ENCODE data around the gene HOXA7.

Gene HOXA7

DNA sequence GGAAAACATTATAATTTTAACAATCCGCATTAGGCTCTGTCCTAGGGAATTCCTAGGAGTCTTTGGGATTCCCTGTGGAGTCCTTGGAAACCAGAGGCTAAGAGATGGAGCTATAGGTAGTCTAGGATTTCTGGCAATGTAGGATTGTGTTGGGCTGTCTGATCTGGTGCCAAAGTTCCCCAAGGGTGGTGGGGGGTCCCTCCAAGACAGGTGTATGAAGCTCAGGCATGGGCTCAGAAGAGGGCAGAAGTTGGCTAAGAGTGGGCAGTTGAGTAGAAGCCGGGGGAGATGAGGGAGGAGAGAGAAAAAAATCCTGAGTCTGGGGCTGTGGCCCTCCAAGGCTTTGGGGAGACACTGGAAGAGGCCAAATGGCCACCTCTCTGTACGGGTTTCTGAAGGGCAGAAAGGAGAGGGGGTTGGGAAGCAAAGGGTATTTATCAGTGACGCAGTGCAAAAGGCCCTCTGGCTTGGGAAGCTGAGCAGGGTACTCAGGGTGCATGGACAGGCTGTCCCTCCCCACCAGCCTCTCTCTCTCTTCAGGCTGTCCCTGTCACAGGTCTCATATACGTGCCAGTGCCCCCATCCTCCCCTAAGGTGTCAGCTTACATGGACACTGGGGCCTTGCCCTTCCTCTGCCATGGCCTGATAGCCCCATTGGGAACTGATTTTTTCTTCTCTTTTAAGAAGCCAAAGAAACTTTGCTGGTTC lies 9.8 kb downstream of the HOXA7 start:
- no peak for DNase-seq

DNA sequence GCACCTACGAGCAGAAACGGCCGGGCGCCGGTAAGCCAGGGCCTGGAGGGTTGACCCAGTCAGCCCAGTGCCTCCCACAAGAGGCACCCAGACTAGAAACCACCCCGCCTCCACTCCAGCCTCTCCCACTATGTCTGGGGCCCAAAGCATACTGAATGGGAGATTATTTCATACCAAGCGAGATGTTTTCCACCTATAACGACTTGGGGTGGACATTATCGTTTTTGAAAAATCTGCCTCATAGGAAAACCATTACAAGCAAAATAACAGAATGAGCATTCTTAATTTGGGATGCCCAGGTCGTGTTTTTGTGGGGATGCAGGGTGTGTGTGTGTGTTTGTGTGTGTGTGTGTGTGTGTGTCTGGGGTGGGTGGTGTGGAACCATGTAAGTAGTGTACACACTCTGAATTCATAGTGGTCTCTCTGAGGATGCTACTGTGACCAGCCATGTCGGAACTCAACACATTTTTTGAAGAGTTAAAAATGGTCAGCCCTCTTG lies 10.5 kb downstream of the HOXA7 start:
- no peak for DNase-seq

DNA sequence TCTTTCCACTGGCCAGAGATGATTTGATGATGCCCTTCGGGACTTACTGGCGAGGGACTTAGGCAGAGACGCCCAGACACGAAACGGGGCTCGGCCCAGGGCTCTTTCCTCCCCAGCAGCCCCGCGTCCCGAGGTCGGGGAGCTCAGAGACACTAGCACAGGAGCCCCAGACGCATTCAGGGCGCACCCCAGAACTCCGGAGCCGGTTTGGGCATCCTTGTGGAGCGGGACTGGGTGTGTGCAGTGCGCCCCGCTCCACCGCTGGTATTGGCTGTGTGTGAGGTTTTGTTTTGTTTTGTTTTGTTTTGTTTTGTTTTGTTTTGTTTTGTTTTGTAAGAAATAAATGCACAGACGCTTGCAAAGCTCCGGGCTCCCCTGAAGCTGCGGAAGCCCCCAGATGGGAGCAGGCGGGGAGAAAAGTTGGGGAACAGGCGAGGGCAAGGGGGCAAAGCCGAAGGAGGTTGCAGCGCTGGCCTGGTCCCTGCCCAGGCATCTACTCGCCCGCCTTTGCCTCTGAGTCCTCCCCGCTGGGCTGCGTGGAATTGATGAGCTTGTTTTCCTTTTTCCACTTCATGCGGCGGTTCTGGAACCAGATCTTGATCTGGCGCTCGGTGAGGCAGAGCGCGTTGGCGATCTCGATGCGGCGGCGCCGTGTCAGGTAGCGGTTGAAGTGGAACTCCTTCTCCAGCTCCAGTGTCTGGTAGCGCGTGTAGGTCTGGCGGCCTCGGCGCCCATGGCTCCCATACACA lies 11.1 kb downstream of the HOXA7 start:
- DNase-seq: no peak

DNA sequence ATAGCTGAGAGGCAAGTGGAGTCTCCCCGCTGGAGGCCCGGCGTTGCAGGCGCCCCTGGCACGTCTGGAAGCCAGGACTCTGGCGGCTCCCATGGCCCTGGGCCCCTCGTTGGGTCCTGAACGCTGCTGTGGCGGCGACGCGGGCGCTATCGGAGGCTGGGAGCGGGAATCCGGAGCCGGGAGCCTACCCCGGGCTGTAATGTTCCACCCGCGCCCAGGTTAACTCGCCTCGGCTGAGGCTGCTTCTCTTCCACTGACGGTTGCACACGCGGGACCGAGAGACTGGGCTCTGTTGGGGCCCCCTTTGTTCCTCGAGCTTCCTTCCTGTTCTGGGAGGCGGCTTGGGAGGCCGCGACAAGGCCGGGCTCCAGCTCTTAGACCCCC lies 11.7 kb downstream of the HOXA7 start:
- DNase-seq: no peak

DNA sequence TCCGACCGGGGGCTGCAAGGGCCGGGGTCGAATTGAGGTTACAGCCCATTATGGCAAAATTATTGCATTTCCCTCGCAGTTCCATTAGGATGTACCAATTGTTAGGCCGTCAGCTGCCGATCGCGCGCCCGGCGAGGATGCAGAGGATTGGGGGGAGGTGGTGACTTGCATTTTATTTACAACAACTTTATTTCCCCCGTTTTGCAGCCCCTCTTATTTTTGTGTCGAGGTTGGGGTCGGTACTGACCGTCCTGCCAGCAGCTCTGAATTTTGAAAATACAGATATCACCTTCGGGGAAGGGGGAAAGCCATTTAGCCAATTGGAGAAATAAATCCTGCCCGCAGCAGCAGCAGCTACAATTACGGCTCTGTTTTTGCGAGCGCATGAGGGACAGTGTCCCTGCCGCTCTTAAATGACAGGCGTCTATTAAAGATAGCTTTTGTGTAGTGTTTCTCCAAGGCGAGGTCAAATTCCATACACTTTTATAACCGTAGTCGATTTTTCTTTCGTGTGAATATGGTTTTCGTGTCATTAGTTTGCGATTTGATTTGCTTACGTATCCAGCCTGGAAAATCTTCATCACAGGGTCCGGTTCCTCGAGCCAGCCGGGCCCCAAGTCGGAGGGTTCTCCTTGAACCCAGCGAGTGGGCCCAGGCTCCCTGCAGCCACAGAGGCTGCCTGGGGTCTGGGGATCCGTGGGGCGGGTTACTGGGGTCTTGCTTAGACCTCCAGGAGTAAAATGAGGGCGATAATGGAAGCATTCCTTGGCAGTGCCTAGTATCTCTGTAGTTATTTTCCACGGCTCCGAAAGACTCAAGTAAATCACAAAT lies 12.3 kb downstream of the HOXA7 start:
- no peak for DNase-seq

DNA sequence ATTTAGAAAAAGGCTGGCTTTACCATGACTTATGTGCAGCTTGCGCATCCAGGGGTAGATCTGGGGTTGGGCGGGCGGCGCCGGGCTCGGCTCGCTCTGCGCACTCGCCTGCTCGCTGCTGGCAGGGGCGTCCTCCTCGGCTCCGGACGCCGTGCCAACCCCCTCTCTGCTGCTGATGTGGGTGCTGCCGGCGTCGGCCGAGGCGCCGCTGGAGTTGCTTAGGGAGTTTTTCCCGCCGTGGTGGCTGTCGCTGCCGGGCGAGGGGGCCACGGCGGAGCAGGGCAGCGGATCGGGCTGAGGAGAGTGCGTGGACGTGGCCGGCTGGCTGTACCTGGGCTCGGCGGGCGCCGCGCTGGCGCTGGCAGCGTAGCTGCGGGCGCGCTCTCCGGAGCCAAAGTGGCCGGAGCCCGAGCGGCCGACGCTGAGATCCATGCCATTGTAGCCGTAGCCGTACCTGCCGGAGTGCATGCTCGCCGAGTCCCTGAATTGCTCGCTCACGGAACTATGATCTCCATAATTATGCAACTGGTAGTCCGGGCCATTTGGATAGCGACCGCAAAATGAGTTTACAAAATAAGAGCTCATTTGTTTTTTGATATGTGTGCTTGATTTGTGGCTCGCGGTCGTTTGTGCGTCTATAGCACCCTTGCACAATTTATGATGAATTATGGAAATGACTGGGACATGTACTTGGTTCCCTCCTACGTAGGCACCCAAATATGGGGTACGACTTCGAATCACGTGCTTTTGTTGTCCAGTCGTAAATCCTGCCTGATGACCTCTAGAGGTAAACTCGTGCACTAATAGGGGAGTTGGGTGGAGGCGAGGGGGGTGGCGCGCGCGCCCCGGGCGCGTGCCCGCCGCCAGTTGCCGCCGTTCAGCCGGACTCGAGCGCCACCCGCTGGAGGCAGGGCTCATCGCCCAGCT lies 13.2 kb downstream of the HOXA7 start, which contains the start of gene HOXA5:
Gene HOXA5, minus strand, starts transcription at position 659 of the 927 bp plus-strand sequence. Its CDS starts 74 bp downstream, at position 585.
- DNase-seq: no peak

DNA sequence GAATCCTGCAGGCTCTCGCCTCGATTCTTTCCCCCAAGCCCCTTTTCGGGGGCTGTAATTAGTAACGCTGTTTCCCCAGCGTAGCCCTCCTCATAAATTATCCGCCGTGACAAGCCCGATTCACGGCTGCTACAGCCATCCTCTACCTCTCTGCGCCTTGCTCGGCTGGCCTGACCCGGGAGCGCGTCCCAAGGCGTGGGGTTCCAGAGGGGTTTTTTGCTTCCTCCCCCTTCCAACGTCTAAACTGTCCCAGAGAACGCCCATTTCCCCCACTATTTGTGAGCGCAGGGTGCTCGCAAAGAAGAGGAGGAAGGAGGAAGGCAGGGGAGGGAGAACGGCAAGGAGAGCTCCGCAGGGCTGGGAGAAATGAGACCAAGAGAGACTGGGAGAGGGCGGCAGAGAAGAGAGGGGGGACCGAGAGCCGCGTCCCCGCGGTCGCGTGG lies 13.9 kb downstream of the HOXA7 start:
- no peak for DNase-seq

DNA sequence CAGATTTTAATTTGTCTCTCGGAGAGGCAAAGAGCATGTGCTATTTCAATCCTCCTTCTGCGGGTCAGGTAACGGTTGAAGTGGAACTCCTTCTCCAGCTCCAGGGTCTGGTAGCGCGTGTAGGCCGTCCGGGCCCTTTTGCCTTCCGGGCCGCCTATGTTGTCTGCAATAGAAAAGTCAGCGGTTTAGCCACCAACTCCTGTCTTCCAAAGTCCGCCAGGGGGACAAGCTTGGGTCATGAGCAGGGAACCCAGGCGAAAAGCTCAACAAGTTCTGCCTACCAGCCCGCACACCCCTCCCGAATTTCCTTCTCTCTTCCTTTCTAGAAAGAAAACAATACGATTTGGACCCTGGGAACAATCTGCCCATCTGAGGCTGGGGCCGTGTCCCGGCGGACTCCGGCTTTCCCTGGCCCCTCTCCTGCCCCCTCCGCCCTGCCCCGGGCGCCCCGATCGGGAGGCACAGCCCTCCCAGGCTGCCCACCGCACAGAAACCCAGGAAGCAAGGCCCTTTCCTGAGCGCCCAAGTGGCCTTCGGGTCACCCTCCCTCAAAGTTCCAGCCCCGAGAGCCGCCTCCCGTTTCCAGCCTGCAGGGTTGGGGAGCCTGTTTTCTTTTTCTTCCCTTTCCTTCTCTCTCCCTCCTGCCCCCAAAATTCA lies 14.4 kb downstream of the HOXA7 start:
- no peak for DNase-seq

DNA sequence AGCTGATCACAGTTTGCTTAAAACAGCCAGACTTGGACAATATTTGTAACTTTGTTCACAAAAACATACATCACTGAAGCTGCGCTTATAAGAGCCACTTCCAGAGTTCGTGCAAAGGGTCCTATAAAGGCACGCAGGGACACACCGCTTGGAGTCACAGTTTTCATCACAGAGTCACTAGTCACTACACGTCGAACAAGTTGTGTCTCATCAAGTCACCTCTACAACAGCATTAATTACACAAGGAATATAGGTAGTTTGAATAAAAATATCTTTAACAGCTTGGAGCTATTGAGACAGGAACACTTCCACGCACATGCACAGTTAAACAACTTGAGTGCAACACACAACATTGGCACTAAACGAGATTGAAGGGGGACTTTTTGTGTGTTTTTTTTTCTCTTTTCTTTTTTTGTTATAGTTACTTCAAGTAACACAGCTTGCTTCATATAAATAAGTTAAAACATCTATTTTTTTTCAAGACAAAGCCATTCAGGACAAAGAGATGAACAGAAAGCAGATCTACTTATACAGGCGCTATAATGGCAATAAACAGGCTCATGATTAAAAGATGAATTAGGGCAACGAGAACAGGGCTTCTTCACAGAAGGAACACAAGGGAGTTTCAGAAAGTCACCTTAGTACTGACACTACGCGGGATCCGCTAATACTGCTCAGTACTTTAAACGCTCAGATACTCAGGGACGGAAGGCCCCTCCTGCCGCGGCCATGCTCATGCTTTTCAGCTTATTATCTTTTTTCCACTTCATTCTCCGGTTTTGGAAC lies 15.1 kb downstream of the HOXA7 start:
- DNase-seq: no peak

DNA sequence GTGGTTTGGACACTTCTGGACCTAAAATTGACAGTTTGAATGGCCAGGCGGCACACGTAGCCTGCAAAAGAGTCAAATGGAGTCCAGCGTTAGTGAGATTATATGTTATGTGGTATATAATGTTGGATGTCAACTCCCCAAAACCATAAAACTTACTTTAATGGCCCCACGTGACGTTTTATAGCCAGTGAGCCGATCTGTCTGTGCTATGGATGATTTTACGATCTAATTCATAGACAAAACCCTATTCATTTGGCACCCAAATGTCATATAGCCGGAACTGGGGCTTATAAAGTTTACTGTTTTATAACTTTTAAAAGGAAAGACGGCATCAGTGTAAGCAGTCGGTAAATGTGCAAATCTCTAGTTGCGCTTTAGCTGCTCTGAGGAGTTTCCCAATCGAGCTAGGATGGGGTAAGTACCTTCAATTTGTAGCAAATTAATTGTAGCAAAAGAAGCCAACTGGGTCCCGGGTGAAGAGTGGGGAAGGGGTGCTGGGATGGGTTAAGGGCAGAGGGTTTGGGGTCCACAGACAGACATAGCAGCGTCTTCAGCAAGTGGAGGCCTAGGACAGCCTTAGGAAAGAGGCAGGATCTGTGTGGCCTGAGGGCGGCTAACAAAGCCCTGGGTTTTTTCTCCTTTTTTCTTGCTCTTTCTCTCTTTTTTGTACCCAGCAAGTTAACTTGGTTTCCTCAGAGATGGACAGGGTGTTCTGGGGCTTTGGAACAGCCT lies 16.2 kb downstream of the HOXA7 start:
- DNase-seq: no peak

DNA sequence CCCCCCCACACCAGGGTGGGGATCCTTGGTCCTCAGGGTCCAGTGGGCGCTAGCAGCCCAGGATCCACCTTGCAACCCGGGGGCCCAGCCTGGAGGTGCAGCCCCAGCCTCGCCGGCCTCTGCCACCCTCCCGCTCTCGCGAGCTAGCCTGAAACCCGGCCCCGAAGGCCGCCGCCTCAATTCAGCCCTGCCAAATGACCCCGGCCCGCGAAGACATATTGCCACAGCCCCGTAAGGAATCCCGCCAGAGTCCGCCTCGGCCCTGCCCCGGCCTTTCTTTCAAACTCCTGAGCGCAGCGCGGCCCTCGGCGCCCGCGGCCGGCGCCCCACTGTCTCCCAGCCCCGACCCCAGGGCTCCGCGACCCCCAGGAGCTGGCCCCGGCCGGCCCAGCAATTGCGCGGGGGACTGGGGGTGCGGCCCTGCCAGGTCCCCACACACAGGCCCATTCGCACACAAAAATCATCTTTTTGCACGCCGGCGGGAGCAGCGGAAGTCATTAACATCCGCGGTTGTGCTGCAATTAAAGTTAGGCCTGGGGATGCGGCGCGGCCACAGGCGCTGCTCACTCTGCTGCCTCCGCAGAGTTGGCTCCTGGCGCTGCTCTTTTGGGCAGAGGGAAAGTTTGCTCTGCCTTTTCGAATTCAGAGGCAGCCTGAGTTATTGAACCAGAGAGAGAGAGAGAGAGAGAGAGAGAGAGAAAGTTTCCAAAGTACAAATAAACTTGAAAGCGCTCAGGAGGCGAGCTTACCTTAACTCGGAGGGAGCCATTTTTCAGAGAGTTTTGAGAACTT lies 16.9 kb downstream of the HOXA7 start:
- DNase-seq: no peak

DNA sequence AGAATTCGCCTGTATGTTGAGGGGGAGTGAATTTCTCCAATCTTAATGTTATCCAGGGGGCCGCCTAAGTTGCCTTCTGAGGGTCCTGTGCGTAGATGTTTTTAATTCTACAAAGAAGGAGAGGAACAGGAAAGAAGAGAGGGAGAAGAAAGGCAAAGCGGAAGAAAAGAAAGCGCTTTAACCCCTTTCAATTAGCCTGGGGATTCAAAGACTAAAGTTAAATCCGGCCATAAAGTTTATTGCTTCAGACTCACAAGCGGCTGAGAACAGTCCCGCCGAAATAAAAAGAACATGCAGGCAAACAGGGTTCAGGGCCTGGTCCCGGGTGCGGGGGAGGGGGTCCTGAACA lies 17.5 kb downstream of the HOXA7 start:
- no peak for DNase-seq

DNA sequence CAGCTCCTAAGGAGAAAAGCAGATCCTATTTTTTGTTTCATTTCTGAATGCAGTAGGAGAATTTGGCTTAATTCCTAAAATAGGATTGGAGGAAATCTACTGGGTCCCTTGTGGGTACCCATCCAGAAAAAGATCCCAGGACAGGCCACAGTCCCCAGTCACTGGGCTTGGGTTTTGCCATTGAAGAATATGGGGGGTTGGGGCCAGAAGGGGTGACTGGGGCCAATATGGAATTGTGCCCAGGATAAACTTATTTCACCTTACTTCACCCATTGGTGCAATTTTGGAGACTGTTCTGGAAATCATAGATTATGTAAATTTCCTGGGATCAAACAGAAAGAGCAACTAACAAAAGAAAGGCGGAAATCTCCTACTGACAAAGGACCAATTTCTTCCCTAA lies 18.0 kb downstream of the HOXA7 start:
- DNase-seq: no peak

DNA sequence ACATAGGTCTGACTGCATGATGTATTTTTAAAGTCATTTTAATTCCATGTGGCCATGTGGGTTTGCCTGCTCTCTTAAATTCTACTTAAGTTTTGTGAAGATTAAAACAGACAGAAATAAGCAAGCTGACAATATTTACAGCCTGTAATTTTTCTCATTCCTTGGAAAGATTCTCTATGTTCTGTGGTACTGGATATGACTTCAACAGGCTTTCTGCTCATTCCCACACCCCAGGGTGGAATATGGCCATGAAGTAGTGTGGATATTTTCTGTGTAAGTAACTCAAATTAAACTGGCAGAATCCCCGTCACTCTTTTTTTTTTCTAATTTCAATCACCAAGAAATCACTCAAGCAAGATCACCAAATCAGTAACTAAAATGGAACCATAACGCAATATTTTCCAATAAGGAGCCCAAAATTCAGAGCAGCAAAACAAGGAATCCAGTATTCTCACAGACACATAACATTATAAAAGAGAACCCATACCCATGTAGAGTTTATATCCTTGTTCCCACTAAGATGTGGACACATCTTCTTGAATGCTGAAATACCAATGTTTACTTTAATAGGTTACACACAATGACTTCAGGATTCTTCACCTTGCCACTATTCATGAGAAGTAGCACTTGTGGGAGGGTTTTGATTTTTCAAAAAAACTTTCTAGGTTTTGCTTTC lies 18.7 kb downstream of the HOXA7 start:
- DNase-seq: no peak

DNA sequence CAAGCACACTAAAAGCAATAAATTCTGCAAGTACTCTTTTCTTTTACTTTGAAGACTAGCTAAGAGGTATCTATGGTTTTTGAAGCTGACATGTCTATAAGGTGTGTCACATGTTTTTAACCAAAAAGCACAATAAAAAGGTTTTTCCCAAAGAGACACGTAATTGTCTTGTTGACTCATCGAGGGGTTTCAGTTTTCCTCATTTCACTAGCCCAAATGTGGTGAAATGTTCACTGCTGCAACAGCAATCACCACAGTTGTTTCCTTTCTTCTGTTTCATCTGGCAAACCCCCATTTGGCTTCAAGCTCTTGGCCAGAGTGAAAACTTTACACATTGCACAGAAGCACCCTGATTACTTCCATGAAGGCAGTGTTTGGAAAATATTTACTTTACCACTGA lies 22.1 kb downstream of the HOXA7 start:
- DNase-seq: no peak

DNA sequence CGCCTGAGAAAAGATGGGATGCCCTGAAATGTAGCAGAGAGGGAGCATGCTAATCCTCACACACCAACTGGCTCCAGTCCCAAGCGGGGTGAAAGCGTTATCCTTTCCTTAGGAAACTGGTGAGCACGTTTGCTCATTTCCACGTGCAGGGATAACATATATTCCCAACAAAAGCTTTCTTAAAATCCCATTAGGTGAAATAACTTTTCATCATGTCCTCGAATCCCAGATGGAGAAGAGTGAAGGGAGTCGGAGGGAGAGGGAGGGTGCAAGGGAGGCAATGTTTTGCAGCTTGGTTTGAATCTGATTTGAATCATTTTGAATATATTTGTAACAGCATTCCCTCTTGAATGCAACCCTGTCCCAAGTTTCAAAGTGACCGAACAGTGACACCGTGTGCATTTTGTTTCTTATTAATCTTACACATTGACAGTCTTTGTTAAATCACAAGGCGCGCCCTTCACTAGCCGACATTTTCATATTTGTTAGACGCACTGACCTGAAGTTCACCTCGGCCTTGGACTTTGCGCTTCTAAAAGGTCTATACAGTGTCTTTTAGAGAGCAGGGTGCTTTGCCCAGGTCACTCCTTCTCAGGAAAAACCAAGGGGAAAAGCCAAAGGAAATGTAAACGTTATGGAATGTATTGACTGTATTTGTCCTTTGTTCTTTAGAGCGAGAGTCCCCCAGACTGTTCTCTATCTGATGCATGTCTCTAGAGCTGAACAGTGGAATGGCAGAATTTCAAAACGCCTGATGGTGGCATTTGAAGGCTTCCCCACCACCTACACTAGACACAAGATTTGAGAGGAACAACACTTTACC lies 22.9 kb downstream of the HOXA7 start:
- no peak for DNase-seq

DNA sequence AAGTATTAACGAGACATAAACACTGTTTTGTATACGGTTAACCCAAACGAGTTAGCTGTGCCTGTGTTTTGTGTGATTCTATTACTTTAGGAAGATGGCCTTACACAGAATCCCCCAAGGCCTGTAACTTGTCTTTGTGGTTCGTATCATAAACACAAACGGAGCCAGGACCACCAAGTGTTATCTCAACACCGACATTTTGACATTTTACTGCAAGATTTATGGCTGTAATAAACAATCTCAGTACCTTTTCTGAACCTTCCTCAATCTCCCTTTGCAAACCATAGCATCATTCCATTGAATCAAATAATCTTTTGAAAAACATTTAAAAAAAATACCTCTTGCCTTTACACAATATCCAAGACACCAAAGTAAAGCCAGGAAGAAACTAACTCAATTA lies 23.5 kb downstream of the HOXA7 start:
- no peak for DNase-seq

DNA sequence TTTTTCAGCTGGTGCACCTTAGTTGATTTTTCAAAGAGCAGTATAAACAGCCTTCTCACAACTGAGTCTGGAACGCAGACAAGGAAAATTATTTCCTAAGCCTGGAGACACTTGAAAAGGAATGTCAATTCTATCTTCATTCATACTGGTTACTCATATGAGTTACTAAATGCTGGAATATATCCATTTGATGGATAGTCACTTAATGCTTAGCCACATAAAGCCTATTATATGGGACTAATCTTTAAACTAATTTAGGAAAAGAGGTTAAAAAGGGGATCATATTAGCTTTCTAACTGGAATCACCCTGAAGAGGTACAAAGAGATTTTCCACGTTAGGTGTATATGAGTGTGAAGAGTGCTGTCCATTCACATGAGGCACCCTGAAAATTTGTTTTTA lies 24.3 kb downstream of the HOXA7 start:
- DNase-seq: no peak
